Vagina (tissue), 2 donors: Measurements from ENCODE around the gene ELOVL6. TPM values are rescaled to one million over a fixed set of nuclear protein-coding genes. Genes with fewer than 3 reads are reported as not detected.
"Not testable (repeated sequence)": the region's sequence is repeated elsewhere in the genome, so short reads cannot be mapped to it uniquely, and the experiment has no call there.

Experiments
- DNase-seq, 2 donors: peaks; one replicate each; pipeline ENCODE4 v3.0.0-alpha.2; 2017; ENCODE audit errors: extremely low spot score in 2 of 2
- H3K27ac ChIP-seq: fragments of 200-600 bp; sonication (generic); one replicate; pipeline ENCODE4 v1.5.1; 2019
- H3K27me3 ChIP-seq: fragments of 200-600 bp; sonication (generic); one replicate; pipeline ENCODE4 v1.5.1; 2019
- H3K36me3 ChIP-seq, 2 donors: fragments of 200-600 bp; sonication (generic); one replicate each; pipeline ENCODE4 v1.5.1; 2017 to 2019
- H3K4me1 ChIP-seq: fragments of 200-600 bp; sonication (generic); one replicate; pipeline ENCODE4 v1.5.1; 2019
- H3K4me3 ChIP-seq, 2 donors: fragments of 200-600 bp; sonication (generic); 1 replicate in 1 of 2; 2 replicates in 1 of 2; pipeline ENCODE4 v1.5.1; 2016 to 2019
- H3K9me3 ChIP-seq: fragments of 200-600 bp; sonication (generic); one replicate; pipeline ENCODE4 v1.5.1; 2019
- CTCF ChIP-seq, 3 experiments: fragments of 450-650 bp in 2 of 3; fragments of 200-600 bp in 1 of 3; sonication (generic) in 1 of 3; IDR thresholded peaks; one replicate each; pipeline ENCODE4 v1.5.1; 2017 to 2019; ENCODE audit warnings: antibody characterized with exemption in 3 of 3, mild to moderate bottlenecking in 2 of 3, moderate library complexity in 2 of 3
- POLR2A ChIP-seq, 2 donors: fragments of 450-650 bp; IDR thresholded peaks; one replicate each; pipeline ENCODE4 v1.6.1; 2017; ENCODE audit warnings: antibody characterized with exemption in 2 of 2, mild to moderate bottlenecking in 2 of 2, moderate library complexity in 2 of 2
- POLR2AphosphoS5 ChIP-seq, 2 donors: sonication (generic); formaldehyde crosslinking; IDR thresholded peaks; one replicate each; pipeline ENCODE4 v1.9.0; 2017; ENCODE audit warnings: antibody characterized with exemption in 2 of 2, mild to moderate bottlenecking in 2 of 2, low read depth in 1 of 2; ENCODE audit not compliant: insufficient read depth in 1 of 2
- intact Hi-C: fragments of 100-400 bp; cut with DNase I; formaldehyde crosslinking; loops from one replicate; pipeline ENCODE4 v1.15.1; 2023
- total RNA-seq: library from RNA; depleted of rRNA; stranded (reverse); fragments of >200 nt; gene quantifications from one replicate; pipeline ENCODE4 v1.2.3, GENCODE V29; 2016

Gene ELOVL6
- total RNA-seq, 1 donor from 2014 or later, result 9.1 TPM

- no peak overlapping the region for H3K27ac ChIP-seq
- no peak overlapping the region for H3K4me3 ChIP-seq
- intact Hi-C loops, result no loop called here
- no peaks in the 10 kb centered on the region for H3K36me3 ChIP-seq
- TF ChIP-seq CTCF (IDR thresholded peaks at IDR 0.05) (no peak), POLR2AphosphoS5 (IDR thresholded peaks at IDR 0.05; ENCODE audit: insufficient read depth in 1 of 2, low read depth in 1 of 2) (no peak), POLR2A (IDR thresholded peaks at IDR 0.05) (no peak)
- no peaks in the 10 kb centered on the region for H3K9me3 ChIP-seq
- no peaks in the 10 kb centered on the region for H3K27me3 ChIP-seq
- DNase-seq, result no peak
- H3K4me1 ChIP-seq, result no peaks in the 10 kb centered on the region
These were observed 111.2 kb downstream of the ELOVL6 start for GRCh38 chr4:110087070-110087708.

- H3K27me3 ChIP-seq, result no peaks in the 10 kb centered on the region
- no peak for TF ChIP-seq POLR2AphosphoS5 (IDR thresholded peaks at IDR 0.05; ENCODE audit: insufficient read depth in 1 of 2, low read depth in 1 of 2)
- no peak overlapping the region for H3K27ac ChIP-seq
- no peaks in the 10 kb centered on the region for H3K9me3 ChIP-seq
- no peak for DNase-seq
- H3K4me3 ChIP-seq, result no peak overlapping the region
- no peaks in the 10 kb centered on the region for H3K36me3 ChIP-seq
- H3K4me1 ChIP-seq, result no peaks in the 10 kb centered on the region
- intact Hi-C loops, result no loop called here
These were observed 113.3 kb downstream of the ELOVL6 start for GRCh38 chr4:110085131-110085530.

GRCh38 chr4:110084154-110084553, 114.3 kb downstream of the ELOVL6 start:
- Histone ChIP-seq H3K4me3 (no peak overlapping the region), H3K27me3 (no peaks in the 10 kb centered on the region), H3K9me3 (no peaks in the 10 kb centered on the region), H3K4me1 (no peaks in the 10 kb centered on the region), H3K27ac (no peak overlapping the region), H3K36me3 (no peaks in the 10 kb centered on the region)
- intact Hi-C loops, result no loop called here
- TF ChIP-seq POLR2AphosphoS5 (IDR thresholded peaks at IDR 0.05; ENCODE audit: insufficient read depth in 1 of 2, low read depth in 1 of 2), result no peak
- no peak for TF ChIP-seq POLR2A (IDR thresholded peaks at IDR 0.05)
- TF ChIP-seq CTCF (IDR thresholded peaks at IDR 0.05), result no peak
- no peak for DNase-seq

GRCh38 chr4:110078148-110078547, 120.3 kb downstream of the ELOVL6 start:
- H3K27ac ChIP-seq, H3K36me3 ChIP-seq, H3K4me3 ChIP-seq, H3K9me3 ChIP-seq, H3K4me1 ChIP-seq, H3K27me3 ChIP-seq, DNase-seq, intact Hi-C loops: not testable (repeated sequence)

GRCh38 chr4:110076828-110077227, 121.6 kb downstream of the ELOVL6 start:
- DNase-seq, H3K27ac ChIP-seq, H3K36me3 ChIP-seq, H3K4me3 ChIP-seq, intact Hi-C loops, H3K4me1 ChIP-seq, H3K27me3 ChIP-seq, H3K9me3 ChIP-seq: not testable (repeated sequence)

GRCh38 chr4:110075891-110076290, 122.5 kb downstream of the ELOVL6 start:
- no peak for DNase-seq
- no peak for TF ChIP-seq POLR2AphosphoS5 (IDR thresholded peaks at IDR 0.05; ENCODE audit: insufficient read depth in 1 of 2, low read depth in 1 of 2)
- TF ChIP-seq CTCF (IDR thresholded peaks at IDR 0.05), result no peak
- no peak for TF ChIP-seq POLR2A (IDR thresholded peaks at IDR 0.05)
- intact Hi-C loops, result no loop called here

More at GRCh38 chr4:110075891-110076290, 122.5 kb downstream of the ELOVL6 start:
- H3K9me3 ChIP-seq, result no peaks in the 10 kb centered on the region
- H3K4me3 ChIP-seq, result no peak overlapping the region
- no peak overlapping the region for H3K27ac ChIP-seq
- H3K4me1 ChIP-seq, result no peaks in the 10 kb centered on the region
- no peaks in the 10 kb centered on the region for H3K36me3 ChIP-seq
- H3K27me3 ChIP-seq, result no peaks in the 10 kb centered on the region
